Progenitor cell of endocrine pancreas (in vitro differentiated cells): ENCODE data around the gene KCNK4. TPM values are rescaled to one million over a fixed set of nuclear protein-coding genes. Genes with fewer than 3 reads are reported as not detected.

ENCODE experiments used
- DNase-seq: peaks from one replicate; pipeline ENCODE4 v3.0.0; 2021; ENCODE audit warnings: low spot score; ENCODE audit not compliant: unreplicated experiment
- H3K27ac Mint-ChIP-seq: 2 replicates; pipeline ENCODE4 v1.8.0; 2021; ENCODE audit warnings: mild to moderate bottlenecking, moderate library complexity, mixed read lengths
- H3K27me3 Mint-ChIP-seq: 2 replicates; pipeline ENCODE4 v1.8.0; 2021; ENCODE audit warnings: mixed read lengths
- H3K36me3 Mint-ChIP-seq: 2 replicates; pipeline ENCODE4 v1.8.0; 2022; ENCODE audit warnings: mixed read lengths; ENCODE audit not compliant: insufficient read depth
- H3K4me1 Mint-ChIP-seq: 2 replicates; pipeline ENCODE4 v1.8.0; 2021; ENCODE audit warnings: low read depth, mixed read lengths
- H3K4me3 Mint-ChIP-seq: 2 replicates; pipeline ENCODE4 v1.8.0; 2021; ENCODE audit warnings: low read depth, mild to moderate bottlenecking, moderate library complexity, mixed read lengths
- H3K9me3 Mint-ChIP-seq: 2 replicates; pipeline ENCODE4 v1.8.0; 2021; ENCODE audit warnings: low read depth, mixed read lengths
- total RNA-seq: library from RNA; stranded (reverse); gene quantifications from 2 replicates; pipeline ENCODE4 v1.2.1, GENCODE V29; 2021
- TF ChIP-seq, protein P1 (sequence below): fragments of 200-600 bp; sonication (generic); IDR thresholded peaks from one replicate; pipeline ENCODE4 v1.5.0; 2021; ENCODE audit warnings: antibody characterized with exemption, mild to moderate bottlenecking; ENCODE audit not compliant: unreplicated experiment

Gene KCNK4
- total RNA-seq, 1 donor from 2014 or later, result 0.62 TPM

- H3K9me3 Mint-ChIP-seq, result no peaks in the 10 kb centered on the region
- H3K27me3 Mint-ChIP-seq, result peaks cover 23% of the 10 kb centered on the region
- no peak overlapping the region for H3K27ac Mint-ChIP-seq
- H3K4me3 Mint-ChIP-seq, result no peak overlapping the region
- H3K36me3 Mint-ChIP-seq, result peaks cover 4% of the 10 kb centered on the region
- TF ChIP-seq, protein P1, sequence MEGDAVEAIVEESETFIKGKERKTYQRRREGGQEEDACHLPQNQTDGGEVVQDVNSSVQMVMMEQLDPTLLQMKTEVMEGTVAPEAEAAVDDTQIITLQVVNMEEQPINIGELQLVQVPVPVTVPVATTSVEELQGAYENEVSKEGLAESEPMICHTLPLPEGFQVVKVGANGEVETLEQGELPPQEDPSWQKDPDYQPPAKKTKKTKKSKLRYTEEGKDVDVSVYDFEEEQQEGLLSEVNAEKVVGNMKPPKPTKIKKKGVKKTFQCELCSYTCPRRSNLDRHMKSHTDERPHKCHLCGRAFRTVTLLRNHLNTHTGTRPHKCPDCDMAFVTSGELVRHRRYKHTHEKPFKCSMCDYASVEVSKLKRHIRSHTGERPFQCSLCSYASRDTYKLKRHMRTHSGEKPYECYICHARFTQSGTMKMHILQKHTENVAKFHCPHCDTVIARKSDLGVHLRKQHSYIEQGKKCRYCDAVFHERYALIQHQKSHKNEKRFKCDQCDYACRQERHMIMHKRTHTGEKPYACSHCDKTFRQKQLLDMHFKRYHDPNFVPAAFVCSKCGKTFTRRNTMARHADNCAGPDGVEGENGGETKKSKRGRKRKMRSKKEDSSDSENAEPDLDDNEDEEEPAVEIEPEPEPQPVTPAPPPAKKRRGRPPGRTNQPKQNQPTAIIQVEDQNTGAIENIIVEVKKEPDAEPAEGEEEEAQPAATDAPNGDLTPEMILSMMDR, result no peak
- peaks cover 7% of the 10 kb centered on the region for H3K4me1 Mint-ChIP-seq
- no peak for DNase-seq
These were observed 3.3 kb upstream of the KCNK4 start for GRCh38 chr11:64287676-64288352.

DNA sequence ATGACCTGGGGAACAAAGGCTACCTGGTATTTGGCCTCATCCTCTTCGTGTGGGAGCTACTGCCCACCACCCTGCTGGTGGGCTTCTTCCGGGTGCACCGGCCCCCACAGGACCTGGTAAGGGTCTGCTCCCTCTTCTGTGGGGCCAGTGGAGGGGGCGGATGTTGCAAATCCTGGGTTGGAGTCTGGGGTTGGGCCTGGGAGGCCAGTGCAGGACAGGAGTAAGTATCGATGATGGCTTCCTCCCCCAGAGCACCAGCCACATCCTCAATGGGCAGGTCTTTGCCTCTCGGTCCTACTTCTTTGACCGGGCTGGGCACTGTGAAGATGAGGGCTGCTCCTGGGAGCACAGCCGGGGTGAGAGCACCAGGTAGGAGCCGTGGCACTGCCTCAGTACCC, 2.8 kb upstream of the KCNK4 start:
- peaks cover 28% of the 10 kb centered on the region for H3K27me3 Mint-ChIP-seq
- DNase-seq, result no peak
- H3K36me3 Mint-ChIP-seq, result peaks cover 4% of the 10 kb centered on the region
- H3K27ac Mint-ChIP-seq, result no peak overlapping the region
- no peaks in the 10 kb centered on the region for H3K9me3 Mint-ChIP-seq
- no peak overlapping the region for H3K4me3 Mint-ChIP-seq
- TF ChIP-seq, protein P1, result no peak
- peaks cover 7% of the 10 kb centered on the region for H3K4me1 Mint-ChIP-seq

DNA sequence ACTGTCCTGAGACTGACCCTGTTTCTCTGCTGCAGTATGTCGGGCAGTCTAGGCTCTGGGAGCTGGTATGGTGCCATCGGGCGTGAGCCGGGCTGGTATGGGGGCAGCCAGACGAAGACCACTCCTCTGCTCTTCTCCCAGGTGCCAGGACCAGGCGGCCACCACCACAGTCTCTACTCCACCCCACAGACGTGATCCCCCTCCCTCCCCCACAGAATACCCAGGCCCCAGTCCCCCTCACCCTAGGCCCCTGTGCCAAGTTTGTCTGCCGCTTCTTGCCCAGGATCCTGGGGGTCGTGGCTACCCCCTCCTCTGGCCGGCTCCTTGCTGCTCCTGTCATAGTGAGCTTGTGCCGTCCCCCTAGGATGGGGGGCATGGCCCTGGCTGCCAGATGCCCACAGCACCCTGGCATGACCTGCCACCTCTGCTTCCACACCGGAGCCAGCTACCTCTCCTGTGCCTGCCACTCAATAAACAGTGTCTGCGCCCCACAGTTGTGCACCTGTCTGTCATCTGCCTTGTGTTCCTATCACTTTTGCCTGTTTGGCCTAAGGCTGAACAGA, 2.0 kb upstream of the KCNK4 start:
- no peak for DNase-seq
- peaks cover 7% of the 10 kb centered on the region for H3K4me1 Mint-ChIP-seq
- peaks cover 4% of the 10 kb centered on the region for H3K36me3 Mint-ChIP-seq
- H3K27me3 Mint-ChIP-seq, result peaks cover 35% of the 10 kb centered on the region
- no peak overlapping the region for H3K4me3 Mint-ChIP-seq
- H3K9me3 Mint-ChIP-seq, result no peaks in the 10 kb centered on the region
- TF ChIP-seq, protein P1, result no peak
- no peak overlapping the region for H3K27ac Mint-ChIP-seq

DNA sequence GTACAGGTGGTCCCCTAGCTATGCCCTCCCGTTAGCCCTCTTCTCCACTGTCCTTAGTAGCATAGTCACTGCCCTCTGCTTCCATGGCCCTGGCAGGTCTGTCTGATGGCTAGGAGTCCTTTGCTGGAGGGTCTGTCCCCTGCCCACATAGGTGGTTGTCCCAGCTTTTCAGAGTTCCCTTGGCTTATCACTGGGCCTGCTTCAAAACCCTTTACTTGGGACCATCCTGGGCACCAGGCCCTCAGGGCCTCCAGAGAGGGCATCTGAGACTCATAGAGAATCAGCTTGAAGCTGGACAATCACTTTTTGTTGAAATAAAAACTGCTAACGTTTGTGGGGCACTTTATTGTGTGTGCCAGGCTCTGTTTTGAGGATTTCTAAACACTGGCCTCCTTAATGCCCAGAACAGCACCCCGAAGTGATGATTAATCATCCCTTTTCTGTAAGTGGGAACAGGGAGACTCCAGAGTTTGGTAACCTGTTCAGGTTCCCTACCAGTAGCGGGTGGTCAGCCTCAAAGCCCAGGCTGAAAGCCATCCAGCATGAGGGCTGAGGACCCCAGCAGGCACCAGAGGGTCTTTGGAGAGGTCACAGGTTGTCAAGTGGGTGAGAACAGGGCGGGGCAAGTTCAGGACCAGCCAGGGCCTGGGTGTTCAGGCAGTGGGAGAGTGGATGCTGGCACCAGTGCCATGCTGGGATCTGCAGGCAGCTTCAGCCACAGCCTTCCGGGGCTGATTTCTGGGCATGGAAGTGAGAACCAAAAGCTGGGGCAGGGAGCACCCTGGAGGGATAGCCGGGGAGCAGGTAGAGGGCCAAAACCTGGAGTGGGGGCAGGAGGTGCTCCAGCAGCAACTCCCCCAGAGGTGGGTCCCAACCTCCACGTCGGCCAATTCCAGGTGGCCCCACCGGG, 495 bp upstream of the KCNK4 start:
- H3K4me1 Mint-ChIP-seq, result peaks cover 7% of the 10 kb centered on the region
- H3K27ac Mint-ChIP-seq, result no peak overlapping the region

More for the DNA sequence above, 495 bp upstream of the KCNK4 start:
- H3K4me3 Mint-ChIP-seq, result peak overlapping the region; percentile 63
- no peaks in the 10 kb centered on the region for H3K9me3 Mint-ChIP-seq
- DNase-seq, result no peak
- peaks cover 6% of the 10 kb centered on the region for H3K36me3 Mint-ChIP-seq
- H3K27me3 Mint-ChIP-seq, result peaks cover 48% of the 10 kb centered on the region
- TF ChIP-seq, protein P1, result no peak
